ENCODE results near the gene PGA4. TPM values are rescaled to one million over a fixed set of nuclear protein-coding genes. Genes with fewer than 3 reads are reported as not detected.

Gene PGA4
- total and polyA plus RNA-seq, 2 of the 8 experiments (the other 6 are each of a cell fraction or from before 2014, with no cell fraction given): 1.3 TPM; not detected in 1

DNA sequence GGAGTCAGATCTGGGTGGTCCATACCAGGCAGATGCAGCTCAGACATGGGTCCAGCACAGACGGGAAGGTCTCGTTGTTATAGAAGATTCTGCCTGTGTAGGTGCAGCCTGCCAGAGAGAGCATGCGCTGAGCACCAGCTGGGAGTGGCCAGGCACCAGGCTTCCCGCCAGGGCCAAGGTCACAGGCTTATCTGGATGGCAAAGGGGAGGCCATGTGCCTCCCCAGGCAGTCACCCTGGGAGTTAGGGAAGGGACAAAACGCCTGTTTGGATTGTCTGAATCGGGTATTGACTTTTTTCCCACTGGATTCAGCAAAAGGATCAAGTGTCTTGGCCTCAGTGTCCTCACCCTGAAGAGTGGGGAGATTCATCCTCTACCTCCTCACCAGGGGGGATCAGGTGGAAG is 45.3 kb downstream of the PGA4 start:
- no peak for FAIRE-seq
- TF ChIP-seq, protein P1, sequence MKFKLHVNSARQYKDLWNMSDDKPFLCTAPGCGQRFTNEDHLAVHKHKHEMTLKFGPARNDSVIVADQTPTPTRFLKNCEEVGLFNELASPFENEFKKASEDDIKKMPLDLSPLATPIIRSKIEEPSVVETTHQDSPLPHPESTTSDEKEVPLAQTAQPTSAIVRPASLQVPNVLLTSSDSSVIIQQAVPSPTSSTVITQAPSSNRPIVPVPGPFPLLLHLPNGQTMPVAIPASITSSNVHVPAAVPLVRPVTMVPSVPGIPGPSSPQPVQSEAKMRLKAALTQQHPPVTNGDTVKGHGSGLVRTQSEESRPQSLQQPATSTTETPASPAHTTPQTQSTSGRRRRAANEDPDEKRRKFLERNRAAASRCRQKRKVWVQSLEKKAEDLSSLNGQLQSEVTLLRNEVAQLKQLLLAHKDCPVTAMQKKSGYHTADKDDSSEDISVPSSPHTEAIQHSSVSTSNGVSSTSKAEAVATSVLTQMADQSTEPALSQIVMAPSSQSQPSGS (IDR thresholded peaks at IDR 0.05; ENCODE audit: low read length): no peak
- TF ChIP-seq GTF2F1 (IDR thresholded peaks at IDR 0.05; ENCODE audit: borderline replicate concordance, low read depth, low read length) (no peak), RNF2 (IDR thresholded peaks at IDR 0.05; ENCODE audit: borderline replicate concordance, low read depth, low read length, missing control alignments, poor library complexity, severe bottlenecking) (no peak), TBP (IDR thresholded peaks at IDR 0.05; ENCODE audit: low read depth, low read length) (no peak), PHF8 (conservative IDR thresholded peaks at IDR 0.05; ENCODE audit: low read depth, low read length) (no peak), SP4 (IDR thresholded peaks at IDR 0.05; ENCODE audit: low read length) (no peak)
- TF ChIP-seq, protein P2, sequence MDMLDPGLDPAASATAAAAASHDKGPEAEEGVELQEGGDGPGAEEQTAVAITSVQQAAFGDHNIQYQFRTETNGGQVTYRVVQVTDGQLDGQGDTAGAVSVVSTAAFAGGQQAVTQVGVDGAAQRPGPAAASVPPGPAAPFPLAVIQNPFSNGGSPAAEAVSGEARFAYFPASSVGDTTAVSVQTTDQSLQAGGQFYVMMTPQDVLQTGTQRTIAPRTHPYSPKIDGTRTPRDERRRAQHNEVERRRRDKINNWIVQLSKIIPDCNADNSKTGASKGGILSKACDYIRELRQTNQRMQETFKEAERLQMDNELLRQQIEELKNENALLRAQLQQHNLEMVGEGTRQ (IDR thresholded peaks at IDR 0.05; ENCODE audit: low read length): no peak
- WGBS, 2 experiments (ENCODE audit: extremely low coverage in 1 of 2, insufficient coverage in 1 of 2, insufficient read length in 1 of 2, insufficient replicate concordance in 2 of 2, low coverage in 1 of 2, low lambda C conversion rate in 2 of 2, missing lambda C conversion rate in 1 of 2): 87% methylated on average over 6 of the region's 6 CpGs; no CpG with 5 or more reads in 1 of the 2 experiments

More for the DNA sequence above, 45.3 kb downstream of the PGA4 start:
- H3K27ac ChIP-seq (ENCODE audit: low read depth, low read length): no peak overlapping the region
- H3K27me3 ChIP-seq (replicated peaks in 1 of 4; ENCODE audit: control insufficient read depth in 3 of 4, extremely low read depth in 1 of 4, insufficient read depth in 3 of 4, low read length in 3 of 4): no peaks in the 10 kb centered on the region
- no peak overlapping the region for H2BK12ac ChIP-seq (ENCODE audit: low read depth, low read length)
- no peak overlapping the region for H2BK15ac ChIP-seq (ENCODE audit: low read length)
- no peak overlapping the region for H4K5ac ChIP-seq (ENCODE audit: insufficient read length, low read depth, low read length)
- H3K14ac ChIP-seq (ENCODE audit: insufficient read length): no peak overlapping the region
- CTCF ChIA-PET (ENCODE audit: partially characterized antibody): interaction anchor here (1.2 to 1.3 kb wide), 2 partner anchors 13 kb away, joined by 4 to 9 read pairs; no protein-coding TSS in a partner anchor
- peaks cover 2 to 8% of the 10 kb centered on the region in 2 experiments for H4K20me1 ChIP-seq (replicated peaks in 1 of 2; ENCODE audit: control insufficient read depth in 1 of 2, insufficient read depth in 2 of 2, low read length in 2 of 2)
- no peak overlapping the region for H3K18ac ChIP-seq (ENCODE audit: extremely low read depth, low read length)
- DNase-seq (ENCODE audit: low read depth in 1 of 2, low spot score in 2 of 2): no peak
- peaks cover under 1% of the 10 kb centered on the region; the same call in 1 of the 2 replicates for H3K79me1 ChIP-seq (ENCODE audit: low read depth, low read length)
- H2BK120ac ChIP-seq (replicated peaks; ENCODE audit: low read depth, low read length): no peak overlapping the region
- no peak overlapping the region for H3K4ac ChIP-seq (replicated peaks; ENCODE audit: insufficient read length, low read depth, low read length)
- POLR2A ChIA-PET (ENCODE audit: partially characterized antibody): interaction anchor here (0.9 to 1.3 kb wide), 3 partner anchors 8 to 12 kb away, joined by 3 to 4 read pairs (median 4); no protein-coding TSS in a partner anchor
- no peaks in the 10 kb centered on the region; a peak in 1 of 4 replicates for H3K79me2 ChIP-seq (ENCODE audit: control insufficient read depth in 1 of 2, insufficient read depth in 2 of 2, low read length in 2 of 2)
- H3K4me3 ChIP-seq (ENCODE audit: extremely low read depth in 1 of 4, insufficient read depth in 2 of 4, low read depth in 3 of 4, low read length in 4 of 4): no peak overlapping the region
- H2BK20ac ChIP-seq (ENCODE audit: low read length): no peak overlapping the region
- no peaks in the 10 kb centered on the region for H3K9me3 ChIP-seq (ENCODE audit: insufficient read depth in 2 of 2, low read depth in 1 of 2, low read length in 1 of 2)
- no peak overlapping the region for H3K4me2 ChIP-seq (ENCODE audit: insufficient read depth in 1 of 2, low read depth in 2 of 2, low read length in 2 of 2)
- H2AK5ac ChIP-seq (ENCODE audit: low read depth, low read length): no peak overlapping the region
- H3K23ac ChIP-seq (ENCODE audit: insufficient read length): no peak overlapping the region
- H2AFZ ChIP-seq (ENCODE audit: low read length): no peak overlapping the region
- no peak overlapping the region for H3K9ac ChIP-seq (replicated peaks in 1 of 4; ENCODE audit: extremely low read depth in 1 of 4, low read depth in 3 of 4, low read length in 3 of 4)
- H2BK5ac ChIP-seq (ENCODE audit: low read depth, low read length): no peak overlapping the region
- peaks cover 0 to 10% (median 3%) of the 10 kb centered on the region in 4 experiments; a peak in 4 of 8 replicates for H3K36me3 ChIP-seq (ENCODE audit: control insufficient read depth in 2 of 4, insufficient read depth in 4 of 4, low read length in 3 of 4)
- no peaks in the 10 kb centered on the region for H3K4me1 ChIP-seq (replicated peaks in 1 of 4; ENCODE audit: control insufficient read depth in 3 of 4, insufficient read depth in 4 of 4, low read length in 3 of 4)
- peaks cover 9% of the 10 kb centered on the region for H3K23me2 ChIP-seq (ENCODE audit: low read depth, low read length)
- no peak overlapping the region for H4K8ac ChIP-seq (ENCODE audit: extremely low read depth, insufficient read depth, low read length)
- no peak overlapping the region for H3K56ac ChIP-seq (replicated peaks; ENCODE audit: insufficient read length, low read depth, low read length)
- H4K91ac ChIP-seq (replicated peaks; ENCODE audit: insufficient read length, low read length): no peak overlapping the region
